IPS-NIHi11 (cell line): ENCODE data around the gene SH3GL3.
A peak's percentile ranks its signal among the peaks of the same experiment; 100 is the strongest.

Source experiments
- DNase-seq: peaks from one replicate; pipeline ENCODE4 v3.0.0; 2012; ENCODE audit warnings: mixed read lengths, low spot score

SH3GL3 gene

GRCh38 chr15:83462953-83463433 is 15.9 kb downstream of the SH3GL3 start:
- no peak for DNase-seq

GRCh38 chr15:83470887-83471286 is 23.7 kb downstream of the SH3GL3 start:
- DNase-seq, result no peak

GRCh38 chr15:83471307-83471866 is 24.2 kb downstream of the SH3GL3 start:
- no peak for DNase-seq

- no peak for DNase-seq
Observed at GRCh38 chr15:83472151-83472550, 25.0 kb downstream of the SH3GL3 start.

- DNase-seq, result no peak
Observed at GRCh38 chr15:83472797-83473196, 25.7 kb downstream of the SH3GL3 start.

GRCh38 chr15:83474578-83474977 is 27.4 kb downstream of the SH3GL3 start:
- no peak for DNase-seq

GRCh38 chr15:83475551-83475950 is 28.4 kb downstream of the SH3GL3 start:
- peak; percentile 33 for DNase-seq

- DNase-seq, result no peak
Observed at GRCh38 chr15:83476066-83476465, 28.9 kb downstream of the SH3GL3 start.

GRCh38 chr15:83476708-83477107 is 29.6 kb downstream of the SH3GL3 start:
- no peak for DNase-seq

GRCh38 chr15:83477172-83477807 is 30.1 kb downstream of the SH3GL3 start:
- DNase-seq, result no peak

- DNase-seq, result no peak
Observed at GRCh38 chr15:83477808-83478537, 30.8 kb downstream of the SH3GL3 start.

- DNase-seq, result no peak
Observed at GRCh38 chr15:83483612-83484011, 36.5 kb downstream of the SH3GL3 start.

GRCh38 chr15:83484636-83485035 is 37.5 kb downstream of the SH3GL3 start:
- DNase-seq, result no peak

GRCh38 chr15:83486363-83486762 is 39.2 kb downstream of the SH3GL3 start:
- DNase-seq, result no peak

- no peak for DNase-seq
Observed at GRCh38 chr15:83487519-83487918, 40.4 kb downstream of the SH3GL3 start.

- no peak for DNase-seq
Observed at GRCh38 chr15:83489690-83490089, 42.5 kb downstream of the SH3GL3 start.

GRCh38 chr15:83491486-83491885 is 44.3 kb downstream of the SH3GL3 start:
- no peak for DNase-seq

- no peak for DNase-seq
Observed at GRCh38 chr15:83496766-83497165, 49.6 kb downstream of the SH3GL3 start.

GRCh38 chr15:83498374-83498773 is 51.2 kb downstream of the SH3GL3 start:
- no peak for DNase-seq

GRCh38 chr15:83498801-83499200 is 51.7 kb downstream of the SH3GL3 start:
- peak; percentile 42 for DNase-seq

GRCh38 chr15:83499476-83499875 is 52.3 kb downstream of the SH3GL3 start:
- no peak for DNase-seq

- no peak for DNase-seq
Observed at GRCh38 chr15:83503595-83504364, 56.6 kb downstream of the SH3GL3 start.

- no peak for DNase-seq
Observed at GRCh38 chr15:83504365-83504764, 57.2 kb downstream of the SH3GL3 start.
